Measurements from ENCODE around the gene GPHN. TPM values are rescaled to one million over a fixed set of nuclear protein-coding genes. Genes with fewer than 3 reads are reported as not detected.

Gene GPHN
- total RNA-seq, 1 donor from 2014 or later = 17.4 TPM

DNA sequence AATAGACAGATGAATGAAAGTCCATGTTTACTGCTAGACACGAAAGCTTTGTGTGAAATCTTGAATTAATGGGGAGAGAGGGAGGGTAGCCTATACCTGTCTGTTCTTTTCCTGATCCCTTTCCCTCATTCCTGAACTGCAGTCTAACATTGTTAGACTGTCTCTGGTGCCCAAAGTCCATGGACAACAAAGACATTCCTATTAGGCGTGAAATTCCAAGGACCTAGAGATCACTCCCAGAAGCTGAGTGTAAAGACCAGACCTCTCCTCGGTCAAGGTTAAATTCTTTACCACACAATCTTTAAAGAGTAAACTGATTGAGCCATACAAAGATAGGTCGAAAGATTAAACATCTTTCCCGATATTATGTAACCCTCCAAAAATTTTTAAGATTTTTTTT is 410.6 kb downstream of the GPHN start:
- intact Hi-C loops (cut with micrococcal nuclease) = no loop called here

GRCh38 chr14:66920196-66920595 is 412.2 kb downstream of the GPHN start:
- intact Hi-C loops (cut with micrococcal nuclease) = no loop called here

DNA sequence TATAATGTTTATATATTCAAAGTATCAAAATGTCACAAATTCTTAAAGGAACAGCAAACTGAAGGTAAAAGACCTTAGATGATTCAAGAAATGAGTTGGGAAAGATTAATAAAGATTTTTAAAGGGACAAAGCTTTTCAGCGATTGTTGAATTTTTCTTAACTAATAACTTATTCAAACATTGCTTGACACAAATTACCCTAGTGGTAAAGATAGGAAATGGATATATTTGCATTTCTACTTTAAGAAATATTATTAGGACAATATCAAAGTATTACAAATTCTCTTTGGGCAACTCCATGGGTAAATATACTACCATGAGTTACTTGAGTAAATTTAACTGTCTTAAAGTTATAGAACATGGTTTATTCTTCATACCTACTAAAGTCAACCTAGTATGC is 415.3 kb downstream of the GPHN start:
- intact Hi-C loops (cut with micrococcal nuclease) = no loop called here

GRCh38 chr14:66939409-66939808 is 431.5 kb downstream of the GPHN start:
- intact Hi-C loops (cut with micrococcal nuclease) = no loop called here

DNA sequence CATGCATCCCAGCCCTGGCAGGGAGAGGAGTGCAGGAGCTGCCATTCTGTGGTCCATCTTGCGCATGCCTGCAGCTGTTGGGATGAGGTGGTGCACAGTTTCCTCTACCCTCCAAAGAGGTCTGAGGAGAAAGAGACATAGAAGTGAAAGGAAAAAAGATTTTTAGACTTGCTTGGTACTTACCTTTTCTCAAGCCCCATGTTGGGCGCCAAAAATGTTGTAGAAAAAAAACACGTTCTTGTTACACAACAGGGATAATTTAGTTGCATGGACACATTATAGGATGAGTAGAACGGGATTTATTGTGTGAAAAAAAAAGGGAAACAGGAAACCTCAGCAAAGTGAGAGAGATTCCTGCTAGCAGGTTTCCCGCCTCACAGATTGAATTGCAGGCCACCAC is 436.9 kb downstream of the GPHN start:
- intact Hi-C loops (cut with micrococcal nuclease) = no loop called here

- intact Hi-C loops (cut with micrococcal nuclease) = no loop called here
Measured at GRCh38 chr14:66955159-66955558, 447.2 kb downstream of the GPHN start.

- intact Hi-C loops (cut with micrococcal nuclease) = no loop called here
Measured at GRCh38 chr14:66959437-66960050, 451.6 kb downstream of the GPHN start.

- intact Hi-C loops (cut with micrococcal nuclease) = no loop called here
Measured at GRCh38 chr14:66965831-66966230, 457.9 kb downstream of the GPHN start.

- intact Hi-C loops (cut with micrococcal nuclease) = no loop called here
Measured at GRCh38 chr14:66972469-66972868, 464.5 kb downstream of the GPHN start.

DNA sequence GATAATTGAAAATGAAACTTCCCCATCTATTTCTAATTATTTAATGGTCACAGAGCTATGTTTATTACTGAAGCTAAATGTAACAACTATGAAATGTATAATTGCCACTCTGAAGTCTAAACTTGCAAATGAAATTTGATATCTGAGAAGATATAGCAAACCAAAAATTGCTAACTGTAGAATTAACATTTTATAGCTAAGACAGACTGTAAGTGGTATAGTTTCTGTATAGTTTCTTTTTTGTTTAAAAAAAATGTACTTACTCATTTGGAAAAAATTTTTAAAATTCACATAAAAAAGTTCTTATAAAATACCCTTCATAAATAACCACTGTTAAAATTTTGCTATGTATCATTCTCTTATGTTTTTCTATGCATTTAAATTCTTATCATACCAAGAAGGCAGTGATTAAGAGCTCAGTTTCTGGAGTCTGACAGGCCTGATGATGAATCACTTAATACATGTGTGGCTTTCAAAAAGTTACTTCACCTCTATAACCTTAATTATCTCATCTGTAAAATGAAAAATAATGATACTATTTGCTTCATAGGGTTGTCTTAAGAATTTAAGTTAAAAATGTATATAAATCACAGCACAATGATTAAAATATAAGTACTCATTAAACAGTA is 466.6 kb downstream of the GPHN start:
- intact Hi-C loops (cut with micrococcal nuclease) = no loop called here

GRCh38 chr14:66975251-66975650 is 467.3 kb downstream of the GPHN start:
- intact Hi-C loops (cut with micrococcal nuclease) = no loop called here

DNA sequence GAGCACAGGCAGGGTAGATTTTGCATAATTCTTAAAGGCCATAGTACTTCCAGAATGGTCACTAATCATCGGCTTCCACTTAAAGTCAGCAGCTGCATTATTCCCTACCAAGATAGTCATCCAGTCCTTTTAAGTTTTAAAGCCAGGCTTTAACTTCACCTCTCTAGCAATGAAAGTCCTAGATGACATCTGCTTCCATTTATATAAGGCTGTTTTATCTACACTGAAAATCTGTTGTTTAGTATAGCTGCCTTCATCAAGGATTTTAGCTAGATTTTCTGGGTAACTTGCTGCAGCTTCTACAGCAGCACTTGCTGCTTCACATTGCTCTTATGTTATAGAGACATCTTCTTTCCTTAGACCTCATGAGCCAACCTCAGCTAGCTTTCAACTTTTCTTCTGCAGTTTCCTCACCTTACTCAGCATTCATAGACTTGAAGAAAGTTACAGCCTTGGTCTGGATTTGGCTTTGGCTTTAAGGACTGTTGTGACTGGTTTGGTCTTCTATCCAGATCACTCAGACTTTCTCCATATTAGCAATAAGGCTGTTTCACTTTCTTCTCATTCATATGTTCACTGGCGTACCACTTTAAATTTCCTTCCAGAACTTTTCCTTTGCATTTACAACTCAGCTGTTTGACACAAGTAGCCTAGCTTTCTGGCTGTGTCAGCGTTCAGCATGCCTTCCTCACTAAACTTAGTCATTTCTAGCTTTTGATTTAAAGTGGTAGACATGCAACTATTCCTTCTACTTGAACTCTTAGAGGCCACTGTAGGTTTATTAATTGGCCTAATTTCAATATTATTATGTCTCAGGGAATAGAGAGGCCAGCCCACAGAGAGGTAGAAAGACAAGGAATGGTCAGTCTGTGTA is 471.4 kb downstream of the GPHN start:
- intact Hi-C loops (cut with micrococcal nuclease) = no loop called here

DNA sequence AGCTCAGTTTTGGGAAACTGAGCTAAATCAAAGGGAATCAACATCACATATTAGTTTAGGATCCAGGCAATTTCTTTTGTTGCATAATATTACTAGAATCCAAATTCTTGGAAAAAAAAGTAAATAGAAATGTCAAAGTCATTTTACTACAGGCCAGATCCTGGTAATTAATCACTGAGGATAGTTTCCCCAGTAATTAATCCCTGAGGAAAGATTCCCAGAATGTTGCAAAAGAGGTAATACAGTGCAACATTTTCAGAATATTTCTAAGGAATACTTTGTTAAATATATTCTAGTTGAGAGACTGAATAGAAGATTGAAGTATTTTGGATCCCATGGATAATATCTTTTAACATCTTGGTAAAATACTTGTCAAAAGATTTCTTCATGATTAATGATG is 474.3 kb downstream of the GPHN start:
- intact Hi-C loops (cut with micrococcal nuclease) = no loop called here

- intact Hi-C loops (cut with micrococcal nuclease) = no loop called here
Measured at GRCh38 chr14:66992776-66993175, 484.8 kb downstream of the GPHN start.

DNA sequence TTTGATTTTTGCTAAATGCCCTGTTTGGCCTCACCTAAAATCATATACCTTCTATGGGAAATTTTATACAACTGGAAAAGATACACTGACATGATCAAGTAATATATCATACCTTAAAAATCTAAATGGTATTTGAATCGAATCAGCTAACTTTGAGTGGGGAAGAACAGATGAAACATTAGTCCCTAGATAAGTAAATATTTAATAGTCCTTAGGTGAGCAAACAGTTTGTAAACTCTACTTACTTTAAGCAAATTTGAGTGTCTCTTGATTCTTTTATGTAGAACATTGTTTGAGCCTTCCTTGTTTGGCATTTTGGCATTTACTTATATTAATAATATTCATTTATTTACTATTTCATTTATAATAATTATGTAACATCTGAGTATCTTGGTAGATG is 485.6 kb downstream of the GPHN start:
- intact Hi-C loops (cut with micrococcal nuclease) = no loop called here

DNA sequence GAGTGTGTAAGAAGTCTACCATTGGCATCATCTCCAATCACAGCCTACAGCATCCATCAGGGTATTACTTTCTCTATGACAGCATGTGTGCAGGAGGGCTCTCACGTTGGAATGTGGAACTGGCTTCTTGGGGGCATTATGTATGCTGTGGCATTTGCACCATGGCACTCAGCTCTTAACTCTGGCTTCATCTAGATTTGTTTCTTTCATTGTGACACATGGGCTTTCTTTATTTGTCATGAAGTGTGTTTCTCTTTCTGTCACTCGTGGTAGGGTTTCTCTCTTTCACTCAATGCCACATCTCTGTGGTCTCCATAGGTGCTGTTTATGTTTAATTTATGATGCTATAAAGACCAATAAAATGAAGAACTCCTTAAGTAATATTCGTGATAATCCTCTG is 490.1 kb downstream of the GPHN start:
- intact Hi-C loops (cut with micrococcal nuclease) = no loop called here

- intact Hi-C loops (cut with micrococcal nuclease) = no loop called here
Measured at GRCh38 chr14:66999978-67000377, 492.0 kb downstream of the GPHN start.

- intact Hi-C loops (cut with micrococcal nuclease) = no loop called here
Measured at GRCh38 chr14:67002994-67003753, 495.2 kb downstream of the GPHN start.

DNA sequence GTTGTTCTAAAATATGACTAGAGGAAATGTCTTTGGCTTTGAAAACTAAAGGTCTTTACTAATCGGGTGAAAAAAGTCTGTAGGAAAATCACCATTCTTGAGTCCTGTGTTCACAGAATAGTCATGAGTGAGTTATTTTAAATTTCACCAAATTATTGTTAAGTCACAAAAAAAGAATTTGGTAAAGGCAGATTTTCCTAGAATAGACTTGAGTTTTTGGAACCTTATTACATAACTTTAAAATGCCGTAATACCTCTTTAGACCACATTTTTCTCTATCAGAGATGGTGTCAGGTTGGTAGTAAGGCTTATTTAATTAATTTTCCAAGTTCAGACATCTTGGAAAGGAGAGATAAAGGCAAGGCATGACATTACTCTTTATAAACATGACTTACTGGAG is 496.6 kb downstream of the GPHN start:
- intact Hi-C loops (cut with micrococcal nuclease) = no loop called here

DNA sequence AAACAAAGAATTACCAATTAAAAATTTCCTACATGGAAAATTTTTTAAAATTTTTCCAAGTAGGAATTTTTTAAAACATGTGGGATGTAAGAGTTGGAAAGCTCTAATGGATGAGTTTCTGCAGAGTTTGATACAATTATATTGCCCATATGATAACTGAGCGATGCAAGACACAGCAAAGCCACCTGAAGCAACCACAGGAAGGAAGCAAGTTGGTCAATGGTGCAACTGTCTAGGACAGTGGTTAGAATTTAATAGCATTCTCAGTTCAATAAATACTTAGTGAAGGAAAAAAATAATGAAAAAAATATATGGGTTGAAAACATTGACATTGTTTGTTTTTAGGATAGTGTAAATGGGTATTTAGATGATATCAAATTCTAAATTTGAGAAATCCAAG is 502.7 kb downstream of the GPHN start:
- intact Hi-C loops (cut with micrococcal nuclease) = no loop called here

GRCh38 chr14:67016856-67017255 is 508.9 kb downstream of the GPHN start:
- intact Hi-C loops (cut with micrococcal nuclease) = no loop called here

- intact Hi-C loops (cut with micrococcal nuclease) = no loop called here
Measured at GRCh38 chr14:67018720-67019119, 510.8 kb downstream of the GPHN start.
